ENCODE data around the gene MOK.

The MOK gene

DNA sequence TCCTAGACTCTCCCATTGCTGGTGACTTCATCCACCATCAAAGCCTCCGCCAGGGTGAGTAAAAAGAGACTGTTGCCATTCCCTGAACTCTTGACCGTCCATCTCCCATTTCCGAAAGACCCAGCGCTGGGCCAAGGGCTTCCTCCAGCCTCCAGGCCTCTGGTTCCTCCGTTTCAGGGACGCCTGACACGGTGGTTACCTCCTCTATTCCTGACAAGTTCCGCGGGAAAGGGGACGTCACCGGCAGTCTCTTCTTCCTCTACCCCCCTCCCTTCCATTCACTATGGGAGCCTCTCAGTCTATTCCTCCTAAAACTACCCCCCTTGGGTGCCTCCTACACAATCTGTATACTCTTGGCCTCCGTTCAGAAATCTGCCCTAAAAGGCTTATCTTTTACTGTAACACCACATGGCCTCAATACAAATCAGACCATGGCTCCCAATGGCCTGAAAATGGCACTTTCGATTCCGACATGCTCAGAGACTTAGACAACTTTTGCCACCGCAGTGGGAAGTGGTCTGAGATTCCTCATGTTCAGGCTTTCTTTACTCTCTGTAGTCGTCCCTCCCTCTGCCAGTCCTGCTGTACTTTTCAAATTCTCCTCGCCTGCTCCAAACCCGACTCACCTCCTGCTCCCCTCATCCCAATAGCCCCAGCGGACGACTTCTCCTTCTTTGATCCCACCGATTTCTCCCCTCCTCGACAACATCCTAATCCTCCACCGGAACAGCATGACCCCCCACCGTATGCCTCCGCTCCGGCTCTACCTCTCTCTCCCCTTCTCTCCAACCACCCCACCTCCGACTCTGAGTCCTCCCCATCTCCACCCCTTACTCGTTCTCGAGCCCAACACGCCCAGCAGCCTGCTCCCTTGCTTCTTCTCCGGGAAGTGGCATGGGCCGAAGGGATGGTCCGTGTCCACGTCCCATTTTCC, 70.4 kb downstream of the MOK start:
- Mint-ChIP-seq H3K4me1 (no peaks in the 10 kb centered on the region), H3K4me3 (no peak overlapping the region), H3K36me3 (ENCODE audit: low read depth) (no peaks in the 10 kb centered on the region), H3K27me3 (no peaks in the 10 kb centered on the region), H3K9me3 (no peaks in the 10 kb centered on the region), H3K27ac (no peak overlapping the region)
- DNase-seq: no peak
- no peak for ATAC-seq

DNA sequence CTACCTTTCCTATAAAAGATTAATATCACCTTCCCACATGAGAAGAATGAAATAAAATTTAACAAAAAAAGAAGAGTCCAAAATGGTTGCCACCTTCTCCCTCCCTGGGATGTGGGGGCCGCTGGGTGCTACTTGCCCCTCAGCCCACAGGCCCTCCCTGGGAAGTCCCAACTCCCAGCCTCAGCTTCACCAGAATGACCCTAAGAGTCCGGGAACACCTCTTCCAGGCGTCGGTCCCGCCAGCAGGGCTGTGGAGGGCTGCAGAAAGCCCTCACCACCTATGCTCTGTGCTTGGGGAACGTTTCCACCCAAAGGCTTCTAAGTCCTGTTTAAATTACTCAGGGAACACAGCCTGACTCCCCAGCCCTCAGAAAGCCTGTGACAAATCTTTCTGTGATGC, 71.9 kb downstream of the MOK start:
- DNase-seq (no peak), ATAC-seq (no peak)
- no peaks in the 10 kb centered on the region for H3K9me3 Mint-ChIP-seq
- no peak overlapping the region for H3K4me3 Mint-ChIP-seq
- no peaks in the 10 kb centered on the region for H3K4me1 Mint-ChIP-seq
- H3K27me3 Mint-ChIP-seq: no peaks in the 10 kb centered on the region
- H3K36me3 Mint-ChIP-seq (ENCODE audit: low read depth): no peaks in the 10 kb centered on the region
- H3K27ac Mint-ChIP-seq: no peak overlapping the region

DNA sequence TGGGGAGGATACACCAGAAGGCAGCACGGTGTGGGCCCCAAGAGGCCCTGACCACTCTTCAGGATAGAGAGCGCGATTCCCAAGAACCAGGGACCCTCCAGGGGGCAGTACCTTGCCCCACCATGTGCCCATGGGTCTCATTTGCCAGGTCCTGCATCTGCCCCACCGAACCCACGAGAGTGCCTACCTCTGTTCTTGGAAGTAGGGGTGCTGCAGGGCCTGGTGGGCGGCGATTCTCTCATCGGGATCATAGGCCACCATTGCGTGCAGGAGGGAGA, 72.7 kb downstream of the MOK start:
- no peaks in the 10 kb centered on the region for H3K27me3 Mint-ChIP-seq
- no peaks in the 10 kb centered on the region for H3K9me3 Mint-ChIP-seq
- no peaks in the 10 kb centered on the region for H3K4me1 Mint-ChIP-seq
- H3K36me3 Mint-ChIP-seq (ENCODE audit: low read depth): no peaks in the 10 kb centered on the region
- H3K4me3 Mint-ChIP-seq: no peak overlapping the region
- no peak overlapping the region for H3K27ac Mint-ChIP-seq
- no peak for DNase-seq
- ATAC-seq: no peak

DNA sequence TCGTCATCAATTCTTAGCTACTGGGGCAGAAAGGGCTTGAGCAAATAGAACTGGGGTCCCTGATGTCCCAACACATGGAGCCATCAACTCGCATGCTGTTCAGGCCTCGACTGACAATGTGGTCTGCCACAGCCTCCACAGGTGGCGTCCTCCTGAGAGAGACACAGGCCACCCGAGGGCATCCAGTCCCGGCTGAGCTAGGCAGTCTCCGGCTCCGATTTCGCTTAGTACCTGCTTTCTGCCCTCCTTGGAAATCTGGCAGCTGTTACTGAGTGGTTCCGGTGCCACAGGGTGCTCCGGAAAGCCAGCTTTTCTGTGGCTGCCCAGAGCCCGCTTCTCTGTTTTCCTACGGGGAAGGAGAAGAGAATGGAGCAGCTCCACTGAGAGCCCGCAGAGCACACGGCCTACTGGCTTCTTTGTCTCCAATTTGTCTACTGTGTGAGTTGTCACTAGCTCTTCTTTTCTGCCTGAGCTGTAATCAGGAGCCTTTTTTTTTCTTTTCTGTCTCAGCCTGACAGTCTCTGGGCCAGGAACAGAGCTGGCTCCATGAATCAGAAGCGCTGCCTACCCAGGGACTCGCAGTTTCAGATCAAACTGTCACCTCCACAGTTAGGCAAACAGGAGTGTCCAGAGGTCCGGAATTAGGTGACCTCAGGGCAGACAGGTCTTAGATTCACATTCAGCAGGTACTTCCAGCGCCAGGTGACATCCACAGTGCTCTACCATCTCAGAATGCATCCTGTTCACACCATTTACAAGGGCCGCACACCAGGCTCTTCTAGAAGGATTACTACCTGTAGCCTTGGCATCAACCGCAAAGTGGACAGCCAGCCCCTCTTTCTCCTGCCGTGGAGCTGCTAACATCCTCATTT, 73.3 kb downstream of the MOK start:
- Mint-ChIP-seq H3K4me3 (no peak overlapping the region), H3K36me3 (ENCODE audit: low read depth) (no peaks in the 10 kb centered on the region), H3K4me1 (no peaks in the 10 kb centered on the region), H3K27me3 (no peaks in the 10 kb centered on the region), H3K27ac (no peak overlapping the region), H3K9me3 (no peaks in the 10 kb centered on the region)
- DNase-seq (no peak), ATAC-seq (no peak)

DNA sequence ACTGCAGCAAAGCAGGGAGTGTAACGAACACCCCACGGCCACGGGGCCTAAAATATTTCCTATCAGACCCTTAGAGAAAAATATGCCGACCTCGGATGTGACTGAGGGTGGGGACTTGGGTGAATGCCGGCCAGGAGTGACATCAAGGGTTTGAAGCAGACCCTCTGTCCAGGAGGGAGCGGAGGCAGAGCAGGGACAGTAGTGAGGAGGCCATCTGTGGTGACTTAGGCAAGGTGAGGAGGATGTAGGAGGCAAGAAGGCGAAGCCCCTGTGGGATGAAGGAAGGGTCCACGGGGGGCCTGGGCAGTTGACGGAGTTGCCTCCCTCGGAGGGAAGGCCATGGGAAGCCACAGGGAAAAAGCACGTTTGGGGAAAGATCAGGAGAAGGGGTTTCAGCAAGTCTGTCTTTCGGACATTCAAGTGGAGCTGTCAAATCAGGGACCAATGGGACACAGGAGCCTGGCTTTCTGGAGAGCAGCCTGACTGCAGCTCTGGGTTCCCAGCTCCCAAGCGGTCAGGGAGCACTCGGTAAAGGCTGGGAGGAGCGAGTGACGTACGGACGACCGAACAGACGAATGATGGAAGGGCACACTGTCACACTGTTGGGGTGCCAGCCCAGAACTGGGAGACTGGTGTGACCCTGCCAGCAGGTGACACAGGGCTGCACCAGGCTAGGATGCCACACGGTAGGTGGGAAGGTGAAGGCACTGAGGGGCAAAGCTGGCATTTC, 74.3 kb downstream of the MOK start:
- no peaks in the 10 kb centered on the region for H3K36me3 Mint-ChIP-seq (ENCODE audit: low read depth)
- H3K27me3 Mint-ChIP-seq: no peaks in the 10 kb centered on the region
- DNase-seq: no peak
- no peak overlapping the region for H3K27ac Mint-ChIP-seq
- no peaks in the 10 kb centered on the region for H3K9me3 Mint-ChIP-seq
- ATAC-seq: no peak
- no peak overlapping the region for H3K4me3 Mint-ChIP-seq
- no peaks in the 10 kb centered on the region for H3K4me1 Mint-ChIP-seq

DNA sequence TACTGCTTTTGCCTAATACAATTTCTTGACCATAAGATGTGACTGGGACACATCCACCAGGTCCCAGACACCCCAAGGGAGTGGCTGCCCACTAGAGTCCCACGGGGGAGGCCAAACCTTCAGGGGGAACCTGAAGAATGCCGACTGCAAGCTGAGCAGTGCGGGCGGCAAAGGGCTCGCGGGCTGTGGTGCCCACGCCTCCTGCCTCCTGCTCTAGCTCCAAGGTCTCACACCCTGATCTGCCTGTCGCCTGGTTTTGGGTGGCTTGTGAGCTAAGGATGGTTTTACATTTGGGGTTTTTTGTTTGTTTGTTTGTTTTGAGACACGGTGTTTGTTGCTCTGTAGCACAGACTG, 75.2 kb downstream of the MOK start:
- DNase-seq (no peak), ATAC-seq (no peak)
- Mint-ChIP-seq H3K9me3 (no peaks in the 10 kb centered on the region), H3K4me3 (no peak overlapping the region), H3K27ac (no peak overlapping the region), H3K4me1 (no peaks in the 10 kb centered on the region), H3K36me3 (ENCODE audit: low read depth) (no peaks in the 10 kb centered on the region), H3K27me3 (no peaks in the 10 kb centered on the region)

DNA sequence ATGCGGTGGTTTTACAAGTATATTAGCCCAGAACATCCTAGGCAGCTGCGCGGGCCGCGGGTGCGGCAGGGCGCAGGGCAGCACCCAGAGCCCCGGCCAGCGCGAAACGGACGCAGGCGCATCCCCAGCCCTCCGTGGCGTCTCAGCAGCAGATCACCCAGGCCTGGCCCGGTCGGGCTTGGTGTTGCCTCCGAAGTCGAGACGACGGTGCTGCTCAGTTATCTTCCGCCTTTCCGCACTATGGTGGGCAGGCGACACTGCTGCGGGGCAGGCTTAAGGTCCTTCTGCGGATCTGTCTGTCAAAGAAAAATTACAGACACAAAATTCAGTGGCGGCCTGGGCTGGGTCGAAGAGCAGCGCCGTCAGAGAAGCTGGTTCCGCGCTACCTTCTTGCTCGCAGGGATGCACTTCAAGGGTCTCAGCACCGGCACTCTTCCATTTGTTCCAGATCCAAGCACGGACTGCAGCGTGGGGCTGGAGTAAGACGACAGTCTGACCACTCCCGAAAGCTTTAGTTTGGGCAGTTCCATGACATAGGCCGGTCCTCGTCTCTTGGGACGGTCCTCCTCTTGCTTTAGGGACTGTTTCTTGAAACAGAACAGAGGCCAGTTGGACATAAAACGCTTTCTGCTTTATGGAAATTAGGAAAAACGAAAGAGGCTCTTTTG, 75.8 kb downstream of the MOK start:
- no peak for ATAC-seq
- Mint-ChIP-seq H3K27me3 (no peaks in the 10 kb centered on the region), H3K27ac (no peak overlapping the region), H3K36me3 (ENCODE audit: low read depth) (peaks cover 2% of the 10 kb centered on the region), H3K4me1 (no peaks in the 10 kb centered on the region), H3K9me3 (no peaks in the 10 kb centered on the region), H3K4me3 (no peak overlapping the region)
- DNase-seq: no peak

DNA sequence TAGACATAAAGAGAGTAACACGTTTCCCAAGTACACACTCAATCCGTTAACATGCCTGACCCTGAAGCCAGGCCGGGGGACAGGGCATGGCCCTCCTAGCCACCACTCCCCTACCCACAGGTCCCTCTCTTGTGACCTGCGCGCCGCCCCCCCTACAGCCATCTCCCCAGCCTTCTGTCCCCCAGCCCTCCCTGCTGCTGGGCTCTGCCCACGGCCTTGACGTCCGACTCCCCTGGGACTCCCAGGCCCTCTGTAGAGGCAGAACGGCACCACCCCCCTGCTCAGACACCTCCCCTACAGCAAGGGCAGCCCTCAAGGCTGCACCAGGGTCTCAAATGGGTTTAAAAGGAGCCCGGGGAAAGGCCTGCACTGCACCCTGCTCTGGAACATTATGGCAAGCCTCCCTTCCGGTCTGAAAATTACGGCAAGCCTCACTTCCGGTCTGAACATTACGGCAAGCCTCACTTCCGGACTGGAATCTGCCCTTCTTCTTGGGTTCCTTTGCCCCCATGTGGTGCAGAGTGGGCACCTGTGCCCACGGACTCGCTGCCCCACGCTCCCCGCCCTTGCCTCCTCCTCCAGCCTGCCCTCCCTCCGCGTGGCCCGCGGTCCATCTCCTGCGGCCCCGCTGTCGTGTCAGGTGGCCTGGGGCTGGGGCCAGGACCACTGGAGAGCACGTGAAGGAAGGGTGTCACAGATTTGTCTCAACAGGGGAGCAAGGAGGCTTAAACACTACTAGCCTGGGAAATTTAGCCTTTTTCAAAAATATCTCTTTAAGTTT, 77.6 kb downstream of the MOK start:
- Mint-ChIP-seq H3K36me3 (ENCODE audit: low read depth) (peaks cover 5% of the 10 kb centered on the region), H3K4me1 (no peaks in the 10 kb centered on the region), H3K9me3 (no peaks in the 10 kb centered on the region), H3K27me3 (no peaks in the 10 kb centered on the region), H3K4me3 (no peak overlapping the region), H3K27ac (no peak overlapping the region)
- DNase-seq (no peak), ATAC-seq (no peak)

DNA sequence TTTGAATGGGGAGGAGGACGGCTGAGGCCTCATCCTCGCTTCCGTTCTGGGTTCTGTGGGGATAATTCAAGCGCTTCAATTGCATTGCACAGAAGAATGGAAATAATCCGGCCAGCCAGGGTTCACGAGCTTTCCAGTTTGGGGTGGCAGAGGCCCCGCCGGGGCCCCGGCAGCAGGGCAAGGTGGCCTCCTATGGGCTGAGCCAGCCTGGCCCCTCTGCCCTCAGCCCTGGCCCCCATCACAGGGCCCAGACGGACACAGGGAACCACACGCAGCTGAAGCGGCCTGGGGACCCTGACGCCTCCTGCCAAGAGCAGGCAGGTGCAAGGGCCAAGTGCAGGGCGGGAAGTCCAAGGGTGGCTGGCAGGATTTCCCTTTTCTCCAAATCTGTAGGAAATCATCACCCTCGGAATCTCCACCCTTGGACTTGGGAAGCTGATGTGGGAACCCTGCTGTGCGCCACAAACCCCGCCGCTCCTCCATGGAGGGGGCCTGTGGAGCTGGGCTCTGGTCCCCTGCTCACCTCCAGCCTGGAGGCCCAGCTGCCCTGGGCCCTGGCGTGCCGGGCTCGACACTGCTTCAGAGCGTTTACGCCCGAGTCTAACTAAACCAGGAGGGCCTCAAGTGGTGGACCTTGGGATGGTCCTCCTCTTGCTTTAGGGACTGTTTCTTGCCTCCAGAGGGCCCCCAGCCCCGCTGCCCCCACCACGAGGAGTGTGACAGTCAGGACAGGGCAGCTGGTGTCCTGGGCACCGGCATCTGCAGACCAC, 78.4 kb downstream of the MOK start:
- H3K27me3 Mint-ChIP-seq: no peaks in the 10 kb centered on the region
- peaks cover 5% of the 10 kb centered on the region for H3K36me3 Mint-ChIP-seq (ENCODE audit: low read depth)
- H3K27ac Mint-ChIP-seq: no peak overlapping the region
- no peaks in the 10 kb centered on the region for H3K9me3 Mint-ChIP-seq
- DNase-seq (no peak), ATAC-seq (no peak)
- H3K4me3 Mint-ChIP-seq: no peak overlapping the region
- no peaks in the 10 kb centered on the region for H3K4me1 Mint-ChIP-seq

DNA sequence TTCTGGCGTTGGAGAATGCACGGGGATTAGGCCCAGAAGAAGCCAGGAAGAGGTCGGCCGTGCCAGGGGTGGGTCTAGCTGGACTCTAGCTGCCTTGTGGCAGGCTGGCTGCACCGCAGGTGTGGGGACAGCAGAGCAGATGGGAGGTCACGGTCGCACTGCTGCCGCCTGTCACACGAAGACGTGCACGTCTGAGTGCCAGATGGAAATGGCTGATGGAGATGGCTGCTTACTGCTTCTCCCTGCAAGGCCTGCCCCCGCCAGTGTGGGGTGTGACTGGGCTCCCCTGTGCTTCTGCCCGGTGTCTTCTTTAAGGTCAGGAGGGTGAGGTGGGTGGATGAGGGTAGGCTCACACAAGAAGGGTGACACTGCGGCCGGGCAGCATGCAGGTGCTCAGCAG, 79.0 kb downstream of the MOK start:
- H3K9me3 Mint-ChIP-seq: no peaks in the 10 kb centered on the region
- H3K27ac Mint-ChIP-seq: no peak overlapping the region
- no peaks in the 10 kb centered on the region for H3K27me3 Mint-ChIP-seq
- peaks cover 5% of the 10 kb centered on the region for H3K36me3 Mint-ChIP-seq (ENCODE audit: low read depth)
- ATAC-seq (no peak), DNase-seq (no peak)
- H3K4me3 Mint-ChIP-seq: no peak overlapping the region
- peaks cover 4% of the 10 kb centered on the region for H3K4me1 Mint-ChIP-seq

DNA sequence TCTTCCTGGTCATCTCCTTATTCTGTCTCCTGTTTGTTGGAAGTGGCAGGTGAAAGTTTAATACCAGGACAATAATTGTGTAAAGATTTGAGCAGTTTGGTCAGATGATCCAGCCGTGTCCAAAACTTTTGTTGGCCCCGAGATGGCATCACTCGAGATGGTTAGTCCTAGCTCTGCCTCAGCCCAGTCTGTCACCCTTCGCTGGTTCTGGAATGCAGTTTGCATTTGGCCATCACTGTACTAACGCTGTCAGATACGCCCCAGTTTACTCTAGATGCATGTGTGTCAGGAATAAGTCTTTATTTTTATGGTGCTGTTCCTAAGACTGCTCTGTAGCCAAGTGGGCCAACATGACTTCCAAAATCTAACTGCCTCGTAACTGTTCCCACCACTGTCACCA, 79.6 kb downstream of the MOK start:
- no peak for DNase-seq
- H3K9me3 Mint-ChIP-seq: no peaks in the 10 kb centered on the region
- peaks cover 5% of the 10 kb centered on the region for H3K36me3 Mint-ChIP-seq (ENCODE audit: low read depth)
- peaks cover 7% of the 10 kb centered on the region for H3K4me1 Mint-ChIP-seq
- H3K27ac Mint-ChIP-seq: no peak overlapping the region
- no peaks in the 10 kb centered on the region for H3K27me3 Mint-ChIP-seq
- H3K4me3 Mint-ChIP-seq: no peak overlapping the region
- no peak for ATAC-seq

DNA sequence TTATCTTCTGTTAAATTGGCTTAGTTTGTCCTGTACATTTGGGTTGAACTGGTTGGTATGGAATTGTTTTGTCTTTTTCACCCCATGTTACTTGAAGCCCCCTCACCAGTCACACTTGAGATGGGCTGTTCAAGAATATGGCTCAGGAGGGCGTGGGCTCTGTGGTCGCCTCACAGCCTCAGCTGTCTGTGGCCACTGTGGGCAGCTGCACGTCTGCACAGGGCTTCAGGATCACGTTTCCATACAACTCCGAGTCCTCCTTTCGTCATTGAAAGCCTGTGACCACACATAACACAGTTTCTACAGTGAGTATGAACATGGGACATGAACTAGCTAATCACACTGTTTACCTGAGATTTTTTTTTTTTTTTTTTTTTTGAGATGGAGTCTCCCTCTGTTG, 81.3 kb downstream of the MOK start:
- ATAC-seq (no peak), DNase-seq (no peak)
- Mint-ChIP-seq H3K27ac (no peak overlapping the region), H3K4me3 (no peak overlapping the region), H3K36me3 (ENCODE audit: low read depth) (peaks cover 5% of the 10 kb centered on the region), H3K4me1 (peaks cover 17% of the 10 kb centered on the region), H3K9me3 (no peaks in the 10 kb centered on the region), H3K27me3 (no peaks in the 10 kb centered on the region)

DNA sequence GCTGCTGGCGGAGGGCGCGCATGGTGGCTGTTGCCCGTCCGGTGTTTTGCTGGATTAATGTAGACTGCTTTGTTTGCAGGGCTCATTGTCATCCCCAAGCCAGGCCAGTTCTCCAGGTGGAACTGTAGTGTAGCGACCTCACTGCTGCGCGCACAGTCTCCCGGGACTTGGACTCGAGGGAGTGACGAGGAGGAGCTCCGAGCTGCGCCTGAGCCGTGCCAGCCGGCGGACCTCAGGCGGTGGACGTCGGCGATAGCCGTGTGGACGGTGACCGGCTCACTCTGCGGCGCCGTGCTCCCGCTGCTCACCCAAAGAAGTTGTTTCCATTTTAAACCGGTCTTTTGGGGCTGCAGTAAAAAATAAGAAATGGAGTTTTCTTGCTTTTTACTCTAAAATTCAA, 82.2 kb downstream of the MOK start:
- Mint-ChIP-seq H3K36me3 (ENCODE audit: low read depth) (peaks cover 5% of the 10 kb centered on the region), H3K4me3 (no peak overlapping the region), H3K4me1 (peaks cover 17% of the 10 kb centered on the region), H3K27ac (no peak overlapping the region), H3K9me3 (no peaks in the 10 kb centered on the region), H3K27me3 (no peaks in the 10 kb centered on the region)
- no peak for DNase-seq
- no peak for ATAC-seq

All from activated naive CD8-positive, alpha-beta T cell treated with anti-CD3 and anti-CD28 coated beads, Interleukin-2, amount 50 U/mL, for 24 hours (primary cell).